ENCODE results near the gene ATP8B4.

ATP8B4 gene

GRCh38 chr15:50024281-50024680 lies 94.8 kb downstream of the ATP8B4 start:
- H3K4me1 ChIP-seq (ENCODE audit: control insufficient read depth, insufficient read depth, low read length), result no peaks in the 10 kb centered on the region
- no peak overlapping the region for H3K4me3 ChIP-seq (ENCODE audit: low read depth, low read length)
- H3K27me3 ChIP-seq (ENCODE audit: control insufficient read depth, insufficient read depth, low read length), result no peaks in the 10 kb centered on the region
- no peak overlapping the region for H3K9ac ChIP-seq (ENCODE audit: low read depth, low read length)
- no peaks in the 10 kb centered on the region for H3K9me3 ChIP-seq (ENCODE audit: control insufficient read depth, insufficient read depth, low read length)
- H3K36me3 ChIP-seq (ENCODE audit: control insufficient read depth, insufficient read depth, low read length), result no peaks in the 10 kb centered on the region

GRCh38 chr15:50018491-50018890 lies 100.5 kb downstream of the ATP8B4 start:
- Histone ChIP-seq H3K9me3 (ENCODE audit: control insufficient read depth, insufficient read depth, low read length) (no peaks in the 10 kb centered on the region), H3K4me3 (ENCODE audit: low read depth, low read length) (no peak overlapping the region), H3K4me1 (ENCODE audit: control insufficient read depth, insufficient read depth, low read length) (no peaks in the 10 kb centered on the region), H3K9ac (ENCODE audit: low read depth, low read length) (no peak overlapping the region), H3K27me3 (ENCODE audit: control insufficient read depth, insufficient read depth, low read length) (no peaks in the 10 kb centered on the region), H3K36me3 (ENCODE audit: control insufficient read depth, insufficient read depth, low read length) (no peaks in the 10 kb centered on the region)

GRCh38 chr15:50017522-50017921 lies 101.5 kb downstream of the ATP8B4 start:
- H3K4me1 ChIP-seq (ENCODE audit: control insufficient read depth, insufficient read depth, low read length), result no peaks in the 10 kb centered on the region
- no peaks in the 10 kb centered on the region for H3K36me3 ChIP-seq (ENCODE audit: control insufficient read depth, insufficient read depth, low read length)
- H3K9me3 ChIP-seq (ENCODE audit: control insufficient read depth, insufficient read depth, low read length), result no peaks in the 10 kb centered on the region
- H3K4me3 ChIP-seq (ENCODE audit: low read depth, low read length), result no peak overlapping the region
- no peak overlapping the region for H3K9ac ChIP-seq (ENCODE audit: low read depth, low read length)
- no peaks in the 10 kb centered on the region for H3K27me3 ChIP-seq (ENCODE audit: control insufficient read depth, insufficient read depth, low read length)

- Histone ChIP-seq H3K4me3 (ENCODE audit: low read depth, low read length) (no peak overlapping the region), H3K36me3 (ENCODE audit: control insufficient read depth, insufficient read depth, low read length) (no peaks in the 10 kb centered on the region), H3K9me3 (ENCODE audit: control insufficient read depth, insufficient read depth, low read length) (no peaks in the 10 kb centered on the region), H3K27me3 (ENCODE audit: control insufficient read depth, insufficient read depth, low read length) (no peaks in the 10 kb centered on the region), H3K9ac (ENCODE audit: low read depth, low read length) (no peak overlapping the region), H3K4me1 (ENCODE audit: control insufficient read depth, insufficient read depth, low read length) (no peaks in the 10 kb centered on the region)
Measured at GRCh38 chr15:50016951-50017350, 102.1 kb downstream of the ATP8B4 start.

- Histone ChIP-seq H3K9me3 (ENCODE audit: control insufficient read depth, insufficient read depth, low read length) (no peaks in the 10 kb centered on the region), H3K4me1 (ENCODE audit: control insufficient read depth, insufficient read depth, low read length) (no peaks in the 10 kb centered on the region), H3K9ac (ENCODE audit: low read depth, low read length) (no peak overlapping the region), H3K27me3 (ENCODE audit: control insufficient read depth, insufficient read depth, low read length) (no peaks in the 10 kb centered on the region), H3K36me3 (ENCODE audit: control insufficient read depth, insufficient read depth, low read length) (no peaks in the 10 kb centered on the region), H3K4me3 (ENCODE audit: low read depth, low read length) (no peak overlapping the region)
Measured at GRCh38 chr15:50012790-50013189, 106.2 kb downstream of the ATP8B4 start.

- Histone ChIP-seq H3K4me1 (ENCODE audit: control insufficient read depth, insufficient read depth, low read length) (no peaks in the 10 kb centered on the region), H3K9ac (ENCODE audit: low read depth, low read length) (no peak overlapping the region), H3K36me3 (ENCODE audit: control insufficient read depth, insufficient read depth, low read length) (no peaks in the 10 kb centered on the region), H3K9me3 (ENCODE audit: control insufficient read depth, insufficient read depth, low read length) (no peaks in the 10 kb centered on the region), H3K27me3 (ENCODE audit: control insufficient read depth, insufficient read depth, low read length) (no peaks in the 10 kb centered on the region), H3K4me3 (ENCODE audit: low read depth, low read length) (no peak overlapping the region)
Measured at GRCh38 chr15:50009634-50010033, 109.4 kb downstream of the ATP8B4 start.

- Histone ChIP-seq H3K27me3 (ENCODE audit: control insufficient read depth, insufficient read depth, low read length) (no peaks in the 10 kb centered on the region), H3K4me1 (ENCODE audit: control insufficient read depth, insufficient read depth, low read length) (peaks cover 9% of the 10 kb centered on the region), H3K9ac (ENCODE audit: low read depth, low read length) (no peak overlapping the region), H3K4me3 (ENCODE audit: low read depth, low read length) (peak overlapping the region; percentile 48), H3K9me3 (ENCODE audit: control insufficient read depth, insufficient read depth, low read length) (no peaks in the 10 kb centered on the region), H3K36me3 (ENCODE audit: control insufficient read depth, insufficient read depth, low read length) (no peaks in the 10 kb centered on the region)
Measured at GRCh38 chr15:50003786-50004334, 115.2 kb downstream of the ATP8B4 start.

- Histone ChIP-seq H3K4me1 (ENCODE audit: control insufficient read depth, insufficient read depth, low read length) (no peaks in the 10 kb centered on the region), H3K36me3 (ENCODE audit: control insufficient read depth, insufficient read depth, low read length) (no peaks in the 10 kb centered on the region), H3K9ac (ENCODE audit: low read depth, low read length) (no peak overlapping the region), H3K27me3 (ENCODE audit: control insufficient read depth, insufficient read depth, low read length) (no peaks in the 10 kb centered on the region), H3K9me3 (ENCODE audit: control insufficient read depth, insufficient read depth, low read length) (no peaks in the 10 kb centered on the region), H3K4me3 (ENCODE audit: low read depth, low read length) (no peak overlapping the region)
Measured at GRCh38 chr15:49991587-49991986, 127.4 kb downstream of the ATP8B4 start.

GRCh38 chr15:49990835-49991545 lies 128.0 kb downstream of the ATP8B4 start:
- no peaks in the 10 kb centered on the region for H3K9me3 ChIP-seq (ENCODE audit: control insufficient read depth, insufficient read depth, low read length)
- no peak overlapping the region for H3K9ac ChIP-seq (ENCODE audit: low read depth, low read length)
- no peaks in the 10 kb centered on the region for H3K36me3 ChIP-seq (ENCODE audit: control insufficient read depth, insufficient read depth, low read length)
- no peaks in the 10 kb centered on the region for H3K27me3 ChIP-seq (ENCODE audit: control insufficient read depth, insufficient read depth, low read length)
- H3K4me3 ChIP-seq (ENCODE audit: low read depth, low read length), result no peak overlapping the region
- no peaks in the 10 kb centered on the region for H3K4me1 ChIP-seq (ENCODE audit: control insufficient read depth, insufficient read depth, low read length)

GRCh38 chr15:49989498-49989897 lies 129.5 kb downstream of the ATP8B4 start:
- Histone ChIP-seq H3K9ac (ENCODE audit: low read depth, low read length) (no peak overlapping the region), H3K36me3 (ENCODE audit: control insufficient read depth, insufficient read depth, low read length) (no peaks in the 10 kb centered on the region), H3K4me3 (ENCODE audit: low read depth, low read length) (no peak overlapping the region), H3K4me1 (ENCODE audit: control insufficient read depth, insufficient read depth, low read length) (no peaks in the 10 kb centered on the region), H3K27me3 (ENCODE audit: control insufficient read depth, insufficient read depth, low read length) (no peaks in the 10 kb centered on the region), H3K9me3 (ENCODE audit: control insufficient read depth, insufficient read depth, low read length) (no peaks in the 10 kb centered on the region)

GRCh38 chr15:49988766-49989165 lies 130.3 kb downstream of the ATP8B4 start:
- H3K4me3 ChIP-seq (ENCODE audit: low read depth, low read length), result no peak overlapping the region
- no peaks in the 10 kb centered on the region for H3K27me3 ChIP-seq (ENCODE audit: control insufficient read depth, insufficient read depth, low read length)
- H3K4me1 ChIP-seq (ENCODE audit: control insufficient read depth, insufficient read depth, low read length), result no peaks in the 10 kb centered on the region
- H3K36me3 ChIP-seq (ENCODE audit: control insufficient read depth, insufficient read depth, low read length), result no peaks in the 10 kb centered on the region
- H3K9me3 ChIP-seq (ENCODE audit: control insufficient read depth, insufficient read depth, low read length), result no peaks in the 10 kb centered on the region
- H3K9ac ChIP-seq (ENCODE audit: low read depth, low read length), result no peak overlapping the region

GRCh38 chr15:49987896-49988295 lies 131.1 kb downstream of the ATP8B4 start:
- Histone ChIP-seq H3K9me3 (ENCODE audit: control insufficient read depth, insufficient read depth, low read length) (no peaks in the 10 kb centered on the region), H3K27me3 (ENCODE audit: control insufficient read depth, insufficient read depth, low read length) (no peaks in the 10 kb centered on the region), H3K4me3 (ENCODE audit: low read depth, low read length) (no peak overlapping the region), H3K4me1 (ENCODE audit: control insufficient read depth, insufficient read depth, low read length) (no peaks in the 10 kb centered on the region), H3K36me3 (ENCODE audit: control insufficient read depth, insufficient read depth, low read length) (no peaks in the 10 kb centered on the region), H3K9ac (ENCODE audit: low read depth, low read length) (no peak overlapping the region)
